SH-SY5Y (cell line): ENCODE data around the gene FUT7.

Source experiments
- GATA2 ChIP-seq: IDR thresholded peaks from 2 replicates; pipeline ENCODE4 v1.6.1; 2011; ENCODE audit warnings: mild to moderate bottlenecking, low read depth, low read length
- GATA3 ChIP-seq: IDR thresholded peaks from 2 replicates; pipeline ENCODE4 v1.6.1; 2011; ENCODE audit warnings: low read depth, mild to moderate bottlenecking, low read length, moderate library complexity

- TF ChIP-seq GATA3, result no peak
- TF ChIP-seq GATA2, result no peak
Measured at GRCh38 chr9:137014166-137014565, 17.7 kb downstream of the FUT7 start.
